Stimulated activated CD4-positive, alpha-beta T cell treated with anti-CD3 and anti-CD28 coated beads, Interleukin-1b, Interleukin-23, amount 100 ng/mL, for 48 hours (primary cell): Measurements from ENCODE around the gene LIMS4.
"Not testable (repeated sequence)": the region's sequence is repeated elsewhere in the genome, so short reads cannot be mapped to it uniquely, and the experiment has no call there.

Experiments used
- DNase-seq: peaks from one replicate; pipeline ENCODE4 v3.0.0-alpha.2; 2020

The LIMS4 gene

GRCh38 chr2:110449127-110449947, 23.3 kb downstream of the LIMS4 start:
- DNase-seq = not testable (repeated sequence)

- not testable (repeated sequence) for DNase-seq
Measured at GRCh38 chr2:110446644-110447043, 26.0 kb downstream of the LIMS4 start.

GRCh38 chr2:110443305-110444005, 29.2 kb downstream of the LIMS4 start:
- not testable (repeated sequence) for DNase-seq

GRCh38 chr2:110441905-110442304, 30.7 kb downstream of the LIMS4 start:
- not testable (repeated sequence) for DNase-seq

GRCh38 chr2:110434565-110434964, 38.1 kb downstream of the LIMS4 start:
- not testable (repeated sequence) for DNase-seq

GRCh38 chr2:110425725-110426124, 46.9 kb downstream of the LIMS4 start:
- DNase-seq = not testable (repeated sequence)

- not testable (repeated sequence) for DNase-seq
Measured at GRCh38 chr2:110424421-110424820, 48.2 kb downstream of the LIMS4 start.

GRCh38 chr2:110423574-110423962, 49.0 kb downstream of the LIMS4 start:
- not testable (repeated sequence) for DNase-seq

GRCh38 chr2:110422852-110423573, 49.6 kb downstream of the LIMS4 start:
- DNase-seq = not testable (repeated sequence)

- not testable (repeated sequence) for DNase-seq
Measured at GRCh38 chr2:110420641-110421354, 51.8 kb downstream of the LIMS4 start.

- DNase-seq = not testable (repeated sequence)
Measured at GRCh38 chr2:110407142-110407541, 65.5 kb downstream of the LIMS4 start.

GRCh38 chr2:110404988-110405387, 67.6 kb downstream of the LIMS4 start:
- DNase-seq = not testable (repeated sequence)

GRCh38 chr2:110404246-110404645, 68.4 kb downstream of the LIMS4 start:
- not testable (repeated sequence) for DNase-seq

- not testable (repeated sequence) for DNase-seq
Measured at GRCh38 chr2:110401001-110401618, 71.5 kb downstream of the LIMS4 start.

GRCh38 chr2:110399378-110399777, 73.2 kb downstream of the LIMS4 start:
- DNase-seq = not testable (repeated sequence)

- DNase-seq = not testable (repeated sequence)
Measured at GRCh38 chr2:110395990-110396389, 76.6 kb downstream of the LIMS4 start.
